GM21737 (cell line): ENCODE results near the gene TPRX1.
"Not testable (repeated sequence)": the region's sequence is repeated elsewhere in the genome, so short reads cannot be mapped to it uniquely, and the experiment has no call there.

ENCODE experiments used
- ATAC-seq: cut with Tn5 transposase; IDR thresholded peaks from one replicate; pipeline ENCODE4 v1.9.1; 2021; ENCODE audit warnings: mild to moderate bottlenecking, moderate library complexity; ENCODE audit not compliant: unreplicated experiment

Gene TPRX1

DNA sequence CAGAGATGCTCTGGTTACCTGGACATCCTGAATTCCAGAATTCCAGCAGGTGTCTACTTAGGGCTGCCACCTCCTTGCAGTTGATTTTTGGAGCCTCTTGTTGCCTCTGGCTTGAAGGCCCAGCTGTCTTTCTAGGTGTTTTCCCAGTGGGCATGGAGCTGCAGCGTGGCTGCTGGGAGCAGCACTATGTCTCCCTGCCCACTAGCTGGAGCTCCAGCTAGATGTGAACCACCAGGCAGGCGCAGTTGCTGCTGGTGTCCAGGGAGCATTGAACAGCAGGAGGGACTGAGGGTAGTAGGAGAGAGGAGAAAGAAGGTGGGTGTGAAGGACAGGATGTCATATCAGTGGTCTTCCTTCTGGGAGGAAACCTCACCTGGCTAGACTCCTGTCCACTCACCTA is 35.7 kb downstream of the TPRX1 start:
- ATAC-seq: no peak

DNA sequence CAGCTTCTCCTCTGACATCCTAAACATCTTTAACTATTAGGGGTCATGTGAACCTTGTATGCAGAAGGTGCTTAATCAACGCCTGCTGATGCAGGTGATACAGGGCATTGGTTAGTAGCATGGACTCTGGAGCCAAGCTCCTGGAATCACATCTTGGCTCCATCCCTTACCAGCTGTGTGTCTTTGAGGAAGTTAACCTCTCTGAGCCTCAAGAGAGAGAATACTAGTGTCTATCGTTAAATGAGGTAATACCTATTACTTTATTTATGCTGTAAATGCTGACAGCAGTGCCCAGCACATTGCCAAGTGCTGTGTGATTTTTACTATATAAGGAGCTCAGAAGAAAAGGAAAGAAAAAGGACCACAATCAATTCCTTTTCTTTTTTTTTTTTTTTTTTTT is 37.0 kb downstream of the TPRX1 start:
- no peak for ATAC-seq

DNA sequence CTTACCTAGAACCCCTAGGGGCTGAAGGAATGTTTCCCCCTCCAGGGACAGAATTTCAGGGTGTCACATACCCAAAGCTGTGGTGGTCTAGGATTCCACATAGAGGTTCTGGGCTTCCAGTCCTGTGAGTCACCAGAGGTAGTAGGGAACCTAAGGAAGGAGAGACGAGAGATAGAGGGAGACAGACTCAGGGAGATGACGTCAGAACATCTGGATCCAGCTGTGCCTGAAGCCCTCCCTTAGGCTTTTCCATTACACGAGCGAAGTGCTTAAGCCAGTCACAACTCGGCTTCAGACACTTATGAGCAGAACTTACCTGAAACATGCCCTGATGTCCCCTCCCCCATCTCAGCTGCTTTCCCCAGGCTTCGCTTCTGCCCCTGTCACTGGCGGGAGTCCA is 37.7 kb downstream of the TPRX1 start:
- ATAC-seq: no peak

DNA sequence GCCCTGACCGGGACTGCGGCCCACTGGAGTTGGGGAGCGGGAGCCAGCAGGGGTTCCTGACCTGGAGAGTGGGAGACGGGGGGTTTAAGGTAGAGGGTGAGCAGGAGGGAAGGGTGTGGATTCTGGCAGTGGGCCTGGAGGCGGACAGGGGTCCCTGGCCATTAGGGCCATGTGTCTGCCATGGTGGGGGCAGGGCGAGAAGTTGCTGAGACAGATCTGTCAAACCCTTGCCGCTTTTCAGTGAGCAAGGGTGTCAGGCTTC is 38.1 kb downstream of the TPRX1 start:
- no peak for ATAC-seq

DNA sequence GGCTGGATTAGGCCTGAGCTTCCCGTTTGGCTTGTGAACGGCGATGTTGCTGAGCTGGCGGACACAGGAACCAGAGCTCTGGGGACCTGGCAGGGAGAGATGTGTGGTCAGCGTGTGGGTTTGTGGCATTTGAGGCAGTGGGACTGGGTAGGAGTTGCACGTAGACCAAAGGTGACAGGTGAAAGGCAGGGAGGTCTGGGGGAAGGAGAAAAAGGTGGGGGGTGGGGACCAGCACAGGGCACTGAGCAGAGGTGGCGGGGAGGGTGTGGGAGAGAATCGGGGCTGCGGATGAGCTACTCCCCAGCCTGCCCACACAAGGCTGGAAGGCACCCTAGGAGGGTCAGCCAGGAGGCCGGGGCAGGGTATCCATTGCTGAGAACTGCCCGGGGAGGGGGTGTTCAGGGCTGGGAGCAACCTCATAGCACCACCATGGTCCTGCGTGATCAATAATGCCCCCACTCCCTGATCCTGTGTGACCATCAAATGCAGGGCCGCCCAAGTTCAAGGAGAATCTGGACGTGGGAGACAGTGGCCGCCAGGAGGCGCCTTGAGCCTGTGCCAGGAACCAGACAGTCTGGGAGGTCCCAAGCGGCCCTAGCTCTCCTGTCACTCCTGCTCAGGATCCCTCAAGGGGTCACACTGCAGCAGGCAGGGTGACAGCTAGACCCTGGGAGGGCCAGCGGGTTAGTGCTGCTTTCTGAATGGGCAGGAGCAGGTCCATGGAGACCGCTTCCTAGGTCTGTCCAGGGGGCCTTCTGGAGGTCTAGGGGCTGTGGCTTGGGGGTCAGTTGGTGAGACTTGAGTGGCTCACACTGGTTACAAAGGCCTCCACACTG is 38.6 kb downstream of the TPRX1 start:
- ATAC-seq: no peak

DNA sequence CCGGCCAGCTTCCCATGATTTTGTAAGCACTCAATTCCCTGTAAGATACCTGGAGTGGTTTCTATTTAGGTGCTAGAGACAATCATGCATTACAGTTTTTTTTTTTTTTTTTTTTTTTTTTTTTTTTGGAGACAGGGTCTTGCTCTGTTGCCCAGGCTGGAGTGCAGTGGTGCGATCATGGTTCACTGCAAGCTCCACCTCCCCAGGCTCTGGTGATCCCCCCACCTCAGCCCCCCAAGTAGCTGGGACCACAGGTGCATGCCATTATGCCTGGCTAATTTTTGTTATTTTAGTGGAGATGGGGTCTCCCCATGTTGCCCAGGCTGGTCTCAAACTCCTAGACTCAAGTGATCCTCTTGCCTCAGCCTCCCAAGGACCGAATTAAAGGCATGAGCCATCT is 39.6 kb downstream of the TPRX1 start:
- not testable (repeated sequence) for ATAC-seq

DNA sequence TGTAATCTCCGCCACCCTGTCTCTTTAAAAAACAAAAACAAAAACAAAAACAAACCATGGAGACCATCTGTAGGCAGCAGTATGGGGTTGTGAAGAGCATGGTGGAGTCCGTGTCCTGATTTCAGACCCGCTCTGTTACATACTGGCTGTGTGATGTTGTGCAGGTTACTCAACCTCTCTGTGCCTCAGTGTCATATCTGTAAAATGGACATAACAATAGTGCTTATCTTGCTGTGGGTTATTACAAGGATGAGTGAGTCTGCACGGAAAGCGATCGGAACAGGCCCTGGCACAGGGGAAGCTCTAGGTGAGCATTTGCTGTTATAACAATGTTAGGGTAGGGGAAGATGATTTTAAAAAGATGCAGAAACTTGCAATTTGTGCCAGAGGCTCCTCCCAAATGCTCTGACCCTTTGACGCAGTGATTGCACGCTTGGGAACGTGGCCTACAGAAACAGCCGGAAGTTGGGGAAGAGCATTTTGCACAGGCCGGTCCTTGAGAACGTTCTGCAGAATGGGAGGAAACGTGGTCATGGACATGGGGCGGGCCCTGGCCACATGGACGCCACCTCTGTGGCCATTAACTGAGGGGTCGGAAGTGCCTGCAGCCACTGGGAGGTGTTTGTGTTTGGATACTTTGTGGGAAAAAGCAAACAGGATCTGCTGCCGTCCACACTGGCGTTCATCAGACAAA is 41.6 kb downstream of the TPRX1 start:
- no peak for ATAC-seq

DNA sequence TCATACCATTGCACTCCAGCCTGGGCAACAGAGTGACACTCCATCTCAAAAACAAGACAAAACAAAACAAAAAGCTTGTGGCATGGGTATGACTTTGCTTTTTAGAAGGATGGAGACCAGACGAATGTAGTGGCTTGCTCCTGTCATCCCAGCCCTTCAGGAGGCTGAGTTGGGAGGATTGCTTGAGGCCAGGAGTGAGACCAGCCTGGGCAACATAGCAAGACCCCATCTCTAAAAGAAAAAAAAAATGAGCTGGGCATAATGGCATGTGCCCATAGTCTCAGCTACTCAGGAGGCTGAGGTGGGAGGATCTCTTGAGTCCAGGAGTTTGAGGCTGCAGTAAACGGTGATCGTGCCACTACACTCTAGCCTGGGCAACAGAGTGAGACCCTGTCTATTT is 42.2 kb downstream of the TPRX1 start:
- no peak for ATAC-seq

DNA sequence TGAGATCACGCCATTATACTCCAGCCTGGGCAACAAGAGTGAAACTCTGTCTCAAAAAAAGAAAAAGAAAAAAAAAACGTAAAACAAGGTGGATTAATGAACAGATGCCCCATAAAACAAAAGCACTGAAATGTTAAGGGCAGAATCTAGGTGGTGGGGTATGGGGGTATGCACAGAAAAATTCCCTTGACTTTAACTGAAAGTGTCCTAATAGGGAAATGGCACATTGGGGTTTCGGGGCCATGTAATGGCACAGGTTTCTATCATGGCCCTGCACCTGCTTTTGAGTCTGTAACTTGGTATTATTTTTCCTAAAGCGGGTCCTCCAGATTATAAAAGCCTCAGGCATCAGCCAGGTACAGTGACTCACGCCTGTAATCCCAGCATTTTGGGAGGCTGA is 42.8 kb downstream of the TPRX1 start:
- ATAC-seq: no peak

DNA sequence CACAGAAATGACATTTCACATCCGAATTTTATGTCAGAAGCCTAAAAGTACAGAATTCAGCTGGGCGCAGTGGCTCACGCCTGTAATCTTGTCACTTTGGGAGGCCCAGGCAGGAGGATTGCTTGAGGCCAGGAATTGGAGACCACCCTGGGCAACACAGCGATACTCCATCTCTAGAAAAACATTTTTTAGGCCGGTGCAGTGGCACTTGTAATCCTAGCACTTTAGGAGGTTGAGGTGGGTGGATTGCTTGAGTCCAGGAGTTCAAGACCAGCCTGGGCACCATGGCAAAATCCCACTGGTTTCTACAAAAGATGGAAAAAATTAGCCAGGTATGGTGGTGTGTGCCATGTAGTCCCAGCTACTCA is 43.7 kb downstream of the TPRX1 start:
- no peak for ATAC-seq

DNA sequence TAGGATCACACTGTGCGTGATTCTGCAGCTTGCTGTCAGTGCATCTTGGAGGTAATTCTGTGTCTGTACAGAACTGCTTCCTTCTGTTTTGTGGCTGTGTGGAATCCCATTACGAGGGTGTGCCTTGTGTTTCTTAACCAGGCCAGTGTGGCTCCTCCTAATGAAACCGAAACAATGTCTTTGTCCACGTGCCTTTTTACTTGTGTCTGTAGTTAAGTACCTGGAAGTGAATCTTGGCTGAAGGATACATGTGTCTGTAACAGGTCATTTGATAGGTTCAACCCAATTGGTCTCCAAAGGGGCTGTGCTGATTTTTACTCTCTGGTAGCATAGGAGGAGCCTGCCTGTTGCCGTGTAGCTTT is 45.9 kb downstream of the TPRX1 start:
- ATAC-seq: no peak

DNA sequence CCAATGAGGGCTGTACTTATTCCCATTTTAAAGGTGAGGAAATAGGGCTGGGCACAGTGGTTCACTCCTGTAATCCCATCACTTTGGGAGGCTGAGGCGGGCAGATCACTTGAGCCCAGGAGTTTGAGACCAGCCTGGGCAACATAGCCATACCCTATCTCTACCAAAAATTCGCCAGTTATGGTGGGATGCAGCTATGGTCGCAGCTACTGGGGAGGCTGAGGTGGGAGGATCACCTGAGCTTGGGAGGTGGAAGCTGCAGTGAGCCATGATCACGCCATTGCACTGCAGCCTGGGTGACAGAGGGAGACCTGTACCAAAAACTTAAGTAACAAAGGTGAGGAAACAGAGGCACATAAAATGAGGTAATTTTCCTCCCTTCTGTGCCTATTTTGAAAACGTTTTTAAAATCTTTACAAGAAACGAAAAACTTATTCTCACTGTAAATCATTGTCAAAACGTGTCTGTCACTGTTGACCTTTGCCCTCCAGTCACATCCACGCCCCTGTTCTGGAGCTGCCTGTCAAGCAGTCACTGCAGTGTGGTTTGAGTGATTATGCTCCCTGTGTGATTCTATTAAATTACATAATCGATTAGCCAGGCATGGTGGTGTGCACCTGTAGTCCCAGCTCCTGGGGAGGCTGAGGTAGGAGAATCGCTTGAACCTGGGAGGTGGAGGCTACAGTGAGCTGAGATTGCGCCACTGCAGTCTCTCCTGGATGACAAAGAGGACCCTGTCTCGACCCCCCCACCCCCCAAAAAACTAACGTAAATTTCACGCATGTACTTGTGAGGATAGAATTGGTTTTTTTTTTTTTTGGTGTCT is 46.5 kb downstream of the TPRX1 start:
- no peak for ATAC-seq

DNA sequence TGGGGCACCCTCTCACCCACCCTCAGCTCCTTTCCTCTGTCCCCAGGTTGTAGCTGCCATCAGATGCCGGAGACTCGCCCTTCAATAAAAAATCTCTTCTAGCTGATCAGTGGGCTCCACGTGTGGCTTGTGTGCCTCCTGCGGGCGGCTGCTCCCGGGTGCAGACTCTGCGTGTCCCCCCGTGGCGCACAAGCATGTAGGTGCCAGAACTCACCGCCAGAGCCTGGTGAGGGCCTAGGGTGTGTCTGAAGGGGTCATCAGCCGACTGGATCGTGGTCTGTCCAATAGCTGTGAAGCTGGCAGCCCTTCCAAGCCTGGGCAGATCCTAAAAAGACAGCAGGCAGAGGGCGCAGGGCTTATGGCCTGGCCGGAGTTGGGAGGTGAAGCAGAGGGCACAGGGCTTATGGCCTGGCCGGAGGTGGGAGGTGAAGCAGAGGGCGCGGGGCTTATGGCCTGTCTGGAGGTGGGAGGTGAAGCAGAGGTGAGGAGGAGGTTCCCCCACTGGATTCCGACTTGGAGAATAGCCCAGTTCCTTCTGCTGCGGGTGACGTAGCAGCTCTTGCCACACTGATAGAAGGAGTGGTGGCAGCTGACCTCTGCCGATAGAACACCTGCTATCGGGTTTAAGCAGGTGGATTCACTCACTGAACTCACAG is 47.3 kb downstream of the TPRX1 start:
- no peak for ATAC-seq

DNA sequence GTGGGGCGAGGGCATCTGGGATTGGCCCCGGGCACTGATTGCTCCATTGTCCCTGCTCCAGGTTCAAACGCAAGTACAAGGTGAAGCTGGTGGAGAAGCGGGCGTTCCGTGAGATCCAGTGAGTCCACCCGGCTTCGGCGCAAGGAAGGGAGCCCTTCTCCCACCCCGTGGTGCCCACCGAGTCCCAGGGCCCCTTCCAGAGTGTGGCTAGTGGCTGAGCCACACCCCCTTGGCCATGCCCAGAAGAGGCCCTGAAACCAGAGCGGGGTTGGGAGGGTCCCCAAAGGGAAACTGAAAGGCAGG is 47.8 kb downstream of the TPRX1 start:
- no peak for ATAC-seq

DNA sequence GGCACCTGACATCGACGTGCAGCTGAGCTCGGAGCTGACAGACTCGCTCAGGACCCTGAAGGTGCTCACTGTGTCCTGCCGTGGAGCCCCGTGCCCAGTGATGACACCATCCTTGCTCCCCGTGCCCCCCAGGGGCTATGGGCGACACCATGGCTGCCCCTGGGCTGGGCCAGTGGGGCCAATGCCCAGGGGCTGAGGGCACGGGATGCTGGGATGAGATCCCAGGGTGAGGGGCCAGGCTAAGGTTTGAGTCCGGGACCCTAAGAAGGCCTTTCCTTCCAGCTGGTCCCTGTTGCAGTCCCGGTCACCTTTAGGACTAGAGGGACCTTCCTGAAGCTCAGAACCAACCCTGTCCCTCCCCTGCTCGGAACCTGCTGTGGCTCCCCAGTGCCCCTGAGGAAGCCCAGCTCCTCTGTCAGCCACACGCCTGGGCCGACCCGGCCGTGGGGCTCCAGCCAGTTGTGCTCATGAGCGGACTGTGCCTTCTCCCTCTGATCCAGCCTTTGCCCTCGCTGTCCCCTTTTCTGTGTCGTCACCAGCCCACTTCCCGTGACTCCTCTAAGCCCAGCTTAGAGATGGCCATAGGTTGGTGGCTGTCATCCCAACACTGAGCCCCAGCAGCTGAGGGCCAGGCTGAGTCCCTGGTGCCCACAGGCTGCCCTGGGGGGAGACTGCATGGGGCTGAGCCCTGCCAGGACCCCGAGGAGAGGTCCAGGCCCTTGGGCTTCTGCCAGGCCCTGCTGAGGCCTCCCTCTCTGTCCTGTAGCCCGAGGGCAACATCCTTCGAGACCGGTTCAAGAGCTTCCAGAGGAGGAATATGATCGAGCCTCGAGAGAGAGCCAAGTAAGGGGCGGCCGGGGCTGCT is 48.4 kb downstream of the TPRX1 start:
- ATAC-seq: no peak

DNA sequence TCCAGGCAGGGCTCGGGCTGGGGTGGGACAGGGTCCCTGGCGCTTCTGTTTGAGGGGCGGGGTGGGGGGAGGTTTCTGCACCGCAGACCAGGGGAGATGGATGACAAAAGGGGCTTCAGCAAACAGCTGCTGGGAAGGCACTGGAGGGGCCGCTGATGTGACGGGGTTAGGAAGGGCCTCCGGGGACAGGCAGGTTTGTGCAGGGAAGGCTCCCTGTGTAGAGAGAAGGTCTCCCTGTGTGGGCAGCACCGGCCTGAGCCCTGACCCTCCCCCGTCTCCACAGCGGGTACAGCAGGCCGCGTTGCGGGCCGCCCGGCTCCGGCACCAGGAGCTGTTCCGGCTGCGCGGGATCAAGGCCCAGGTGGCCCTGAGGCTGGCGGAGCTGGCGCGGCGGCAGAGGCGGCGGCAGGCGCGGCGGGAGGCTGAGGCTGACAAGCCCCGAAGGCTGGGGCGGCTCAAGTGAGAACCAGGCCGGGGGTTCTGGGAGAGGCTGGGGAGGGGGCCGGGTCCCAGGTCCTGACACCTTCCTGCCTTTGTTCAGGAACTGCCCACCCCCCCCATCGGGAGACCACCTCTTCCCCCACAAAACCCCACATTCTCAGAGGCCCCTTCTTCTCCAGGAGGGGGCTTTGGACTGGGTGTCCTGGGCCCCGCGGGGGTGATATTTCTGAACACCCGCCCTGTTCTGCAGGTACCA is 49.1 kb downstream of the TPRX1 start:
- no peak for ATAC-seq

DNA sequence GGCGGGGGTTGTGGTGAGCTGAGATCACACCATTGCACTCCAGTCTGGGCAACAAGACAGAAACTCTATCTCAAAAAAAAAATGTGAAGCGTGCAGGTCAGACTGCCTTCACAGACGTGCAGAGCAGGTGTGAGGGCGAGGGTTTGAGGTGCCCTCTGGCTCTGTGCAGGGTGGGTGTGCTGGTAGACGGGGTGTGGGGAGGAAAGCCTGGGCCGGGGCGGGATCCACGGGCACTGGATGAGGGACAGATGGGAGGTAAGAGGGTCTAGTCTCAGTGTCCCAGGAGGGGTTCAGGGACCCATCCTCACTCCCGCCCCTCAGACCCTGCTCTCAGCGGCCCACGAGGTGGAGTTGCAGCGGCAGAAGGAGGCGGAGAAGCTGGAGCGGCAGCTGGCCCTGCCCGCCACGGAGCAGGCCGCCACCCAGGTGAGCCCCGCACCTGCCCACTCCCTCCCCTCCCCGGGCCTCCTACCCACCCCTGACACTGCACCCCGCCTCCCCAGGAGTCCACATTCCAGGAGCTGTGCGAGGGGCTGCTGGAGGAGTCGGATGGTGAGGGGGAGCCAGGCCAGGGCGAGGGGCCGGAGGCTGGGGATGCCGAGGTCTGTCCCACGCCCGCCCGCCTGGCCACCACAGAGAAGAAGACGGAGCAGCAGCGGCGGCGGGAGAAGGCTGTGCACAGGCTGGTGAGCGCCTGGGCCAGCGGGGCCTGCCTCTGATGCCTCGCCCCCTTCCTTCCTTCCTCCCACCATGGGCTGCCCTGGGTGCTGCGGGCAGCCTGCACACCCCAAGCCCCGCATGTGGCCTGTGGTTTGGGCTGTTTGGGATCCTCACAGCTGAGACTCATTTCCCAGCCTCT is 49.9 kb downstream of the TPRX1 start:
- no peak for ATAC-seq

DNA sequence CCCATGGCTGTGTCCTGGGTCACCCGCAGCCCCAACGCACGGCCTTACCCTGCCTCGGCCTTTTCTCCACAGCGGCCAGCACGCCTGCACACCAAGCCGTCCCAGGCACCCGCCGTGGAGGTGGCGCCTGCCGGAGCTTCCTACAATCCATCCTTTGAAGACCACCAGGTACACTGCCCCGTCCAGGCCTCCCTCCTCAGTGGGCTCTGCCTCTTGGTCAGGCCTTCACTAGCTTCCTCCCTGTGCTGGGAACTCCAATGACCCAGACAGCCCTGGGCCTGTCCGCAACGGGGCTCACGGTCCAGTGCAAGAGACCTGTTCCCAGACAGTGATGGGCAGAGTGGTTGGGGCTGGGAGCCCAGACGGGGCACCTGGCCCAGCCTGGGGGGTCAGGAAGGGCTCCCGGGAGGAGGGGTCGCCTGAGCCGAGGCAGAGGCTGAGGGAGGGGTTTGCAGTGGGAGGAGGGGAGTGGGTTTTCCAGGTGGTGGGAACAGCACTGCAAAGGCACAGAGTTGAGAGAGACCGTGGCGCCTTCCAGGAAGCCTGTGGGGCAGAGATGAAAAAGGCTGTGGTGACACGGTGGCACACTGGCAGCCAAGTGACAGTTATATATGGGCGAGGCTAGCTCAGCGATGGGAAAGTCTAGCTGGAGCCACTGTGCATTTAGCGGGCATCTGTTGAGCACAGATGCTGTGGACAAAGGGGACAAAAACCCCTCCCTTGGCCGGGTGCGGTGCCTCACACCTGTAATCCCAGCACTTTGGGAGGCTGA is 51.7 kb downstream of the TPRX1 start:
- no peak for ATAC-seq
